Mucosa of stomach (tissue), 1 donor: Measurements from ENCODE around the gene GGCX.
"Not testable (repeated sequence)": the region's sequence is repeated elsewhere in the genome, so short reads cannot be mapped to it uniquely, and the experiment has no call there.

Experiments
- H3K27me3 ChIP-seq: one replicate; pipeline ENCODE4 v1.7.0; 2013; ENCODE audit warnings: mild to moderate bottlenecking, low read length; ENCODE audit not compliant: control insufficient read depth, insufficient read depth
- H3K36me3 ChIP-seq: one replicate; pipeline ENCODE4 v1.7.0; 2013; ENCODE audit warnings: low read length; ENCODE audit not compliant: control insufficient read depth, insufficient read depth
- H3K4me1 ChIP-seq: one replicate; pipeline ENCODE4 v1.7.0; 2013; ENCODE audit warnings: mild to moderate bottlenecking, low read length; ENCODE audit not compliant: control insufficient read depth, insufficient read depth
- H3K4me3 ChIP-seq: one replicate; pipeline ENCODE4 v1.7.0; 2013; ENCODE audit warnings: low read length
- H3K9ac ChIP-seq: one replicate; pipeline ENCODE4 v1.7.0; 2013; ENCODE audit warnings: mild to moderate bottlenecking, low read length, moderate library complexity
- H3K9me3 ChIP-seq: one replicate; pipeline ENCODE4 v1.7.0; 2013; ENCODE audit warnings: mild to moderate bottlenecking, low read length, moderate library complexity; ENCODE audit not compliant: control insufficient read depth
- donor health status: Pancreatic carcinoma.

Gene GGCX

GRCh38 chr2:85578243-85579180 lies 17.2 kb upstream of the GGCX start:
- H3K9ac ChIP-seq, result peak overlapping the region; percentile 99
- no peaks in the 10 kb centered on the region for H3K36me3 ChIP-seq
- H3K9me3 ChIP-seq, result no peaks in the 10 kb centered on the region
- no peaks in the 10 kb centered on the region for H3K27me3 ChIP-seq
- H3K4me3 ChIP-seq, result peak overlapping the region; percentile 85
- H3K4me1 ChIP-seq, result peaks cover 33% of the 10 kb centered on the region

DNA sequence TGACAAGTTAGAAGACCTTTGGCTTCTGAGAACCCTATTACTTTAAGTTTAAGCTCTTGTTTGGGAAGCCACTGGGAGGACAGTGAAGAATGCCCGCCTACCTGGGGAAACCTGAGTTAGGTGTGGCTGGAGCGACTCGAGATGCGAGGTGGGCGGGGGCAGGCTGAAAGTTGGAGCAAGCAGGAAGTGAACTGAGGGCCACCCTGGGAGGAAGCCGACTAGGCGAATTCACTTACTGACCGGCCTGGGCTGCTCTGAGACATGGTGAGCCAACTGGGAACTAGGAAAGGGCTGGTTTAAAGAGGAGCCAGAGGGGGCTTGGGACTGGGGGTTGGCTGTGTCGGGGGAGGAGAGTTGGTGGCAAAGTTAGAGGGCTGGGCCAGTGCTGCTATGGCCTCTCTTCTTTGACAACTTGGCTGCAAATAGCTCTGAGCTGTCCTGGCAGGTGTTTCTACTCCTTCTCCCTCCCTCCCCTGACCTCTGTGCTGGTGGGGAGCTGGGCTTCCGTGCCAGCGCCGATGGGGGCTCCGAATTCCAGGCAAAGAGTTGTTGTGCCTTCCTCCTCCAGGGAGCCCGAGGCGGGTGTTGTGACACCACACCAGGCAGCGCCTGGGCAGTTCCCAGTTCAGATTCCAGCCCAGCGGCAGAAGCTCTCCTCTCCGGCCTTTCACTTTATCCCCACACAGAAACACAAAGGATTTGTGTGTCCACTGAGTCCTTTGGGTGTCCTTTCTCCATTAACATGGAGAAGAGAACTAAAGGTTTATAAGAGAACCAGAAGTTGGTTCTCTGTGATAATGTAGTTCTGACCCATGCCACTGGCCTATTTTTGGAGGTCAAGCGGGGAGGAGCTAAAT lies 16.3 kb upstream of the GGCX start, which contains the start of gene VAMP8:
Gene VAMP8, plus strand, starts transcription at position 201 of the 857 bp plus-strand sequence. Its CDS starts 61 bp downstream, at position 262.
- H3K9ac ChIP-seq, result peak within 1 kb of the TSS; percentile 99
- no peaks in the 10 kb centered on the region for H3K9me3 ChIP-seq
- no peaks in the 10 kb centered on the region for H3K27me3 ChIP-seq
- H3K4me1 ChIP-seq, result peaks cover 33% of the 10 kb centered on the region
- H3K4me3 ChIP-seq, result peak within 1 kb of the TSS; percentile 85
- H3K36me3 ChIP-seq, result no peaks in the 10 kb centered on the region

GRCh38 chr2:85577063-85577385 lies 15.7 kb upstream of the GGCX start:
- Histone ChIP-seq H3K4me1 (peaks cover 33% of the 10 kb centered on the region), H3K4me3 (peak overlapping the region; percentile 85), H3K9me3 (no peaks in the 10 kb centered on the region)

DNA sequence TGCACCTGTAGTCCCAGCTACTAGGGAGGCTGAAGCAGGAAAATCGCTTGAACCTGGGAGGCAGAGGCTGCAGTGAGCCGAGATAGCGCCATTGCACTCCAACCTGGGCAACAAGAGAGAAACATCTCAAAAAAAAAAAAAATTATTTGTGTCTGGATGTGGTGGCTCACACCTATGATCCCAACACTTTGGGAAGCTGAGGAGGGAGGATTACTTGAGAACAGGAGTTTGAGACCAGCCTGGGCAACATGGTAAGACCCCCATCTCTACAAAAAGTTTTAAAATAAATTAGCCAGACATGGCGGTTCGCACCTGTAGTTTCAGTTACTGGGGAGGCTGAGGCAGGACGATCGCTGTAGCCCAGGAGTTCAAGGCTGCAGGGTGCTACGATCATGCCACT lies 14.4 kb upstream of the GGCX start:
- peaks cover 33% of the 10 kb centered on the region for H3K4me1 ChIP-seq
- no peaks in the 10 kb centered on the region for H3K9me3 ChIP-seq
- H3K9ac ChIP-seq, result no peak overlapping the region
- H3K27me3 ChIP-seq, result no peaks in the 10 kb centered on the region
- no peaks in the 10 kb centered on the region for H3K36me3 ChIP-seq
- no peak overlapping the region for H3K4me3 ChIP-seq

More at GRCh38 chr2:85577063-85577385, 15.7 kb upstream of the GGCX start:
- Histone ChIP-seq H3K36me3 (no peaks in the 10 kb centered on the region), H3K9ac (peak overlapping the region; percentile 99), H3K27me3 (no peaks in the 10 kb centered on the region)

DNA sequence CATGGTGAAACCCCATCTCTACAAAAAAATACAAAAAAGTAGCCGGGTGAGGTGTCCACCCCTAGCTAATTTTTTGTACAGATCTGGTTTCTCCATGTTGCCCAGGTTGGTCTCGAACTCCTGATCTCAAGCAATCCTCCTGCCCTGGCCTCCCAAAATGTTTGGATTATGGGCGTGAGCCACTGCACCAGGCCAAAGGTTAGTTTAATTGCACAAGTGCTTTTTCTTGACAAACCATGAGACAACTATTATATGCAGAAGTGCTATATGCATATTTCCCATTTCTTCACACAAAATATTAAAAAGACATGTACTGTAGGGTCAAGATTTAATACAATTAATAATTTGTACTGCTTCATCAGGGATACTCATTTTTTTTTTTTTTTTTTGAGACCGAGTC lies 5.0 kb upstream of the GGCX start:
- Histone ChIP-seq H3K36me3 (no peaks in the 10 kb centered on the region), H3K4me1 (no peaks in the 10 kb centered on the region), H3K27me3 (no peaks in the 10 kb centered on the region), H3K9me3 (no peaks in the 10 kb centered on the region), H3K9ac (no peak overlapping the region), H3K4me3 (no peak overlapping the region)

DNA sequence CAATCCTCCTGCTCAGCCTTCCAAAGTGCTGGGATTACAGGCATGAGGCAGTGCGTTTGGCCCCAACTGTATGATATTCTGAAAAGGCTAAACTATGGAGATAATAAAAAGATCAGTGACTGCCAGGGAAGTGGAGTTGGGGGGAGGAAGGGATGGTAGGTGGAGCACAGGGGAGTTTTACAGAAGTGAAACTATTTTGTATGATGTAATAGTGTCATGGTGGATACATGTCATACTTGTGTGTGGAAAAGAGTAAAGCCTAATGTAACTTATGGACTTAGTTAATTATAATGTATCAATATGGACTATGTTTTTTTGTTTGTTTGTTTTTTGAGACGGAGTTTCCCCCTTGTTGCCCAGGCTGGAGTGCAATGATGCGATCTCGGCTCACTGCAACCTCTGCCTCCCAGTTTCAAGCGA lies 2.9 kb upstream of the GGCX start:
- H3K4me1 ChIP-seq, result peaks cover 8% of the 10 kb centered on the region
- H3K36me3 ChIP-seq, result no peaks in the 10 kb centered on the region
- H3K9me3 ChIP-seq, result no peaks in the 10 kb centered on the region
- H3K27me3 ChIP-seq, result no peaks in the 10 kb centered on the region
- no peak overlapping the region for H3K4me3 ChIP-seq
- H3K9ac ChIP-seq, result no peak overlapping the region

GRCh38 chr2:85560812-85561279 lies 447 bp downstream of the GGCX start:
- H3K4me1 ChIP-seq, result peaks cover 8% of the 10 kb centered on the region
- H3K4me3 ChIP-seq, result peak overlapping the region; percentile 99
- H3K36me3 ChIP-seq, result peaks cover 8% of the 10 kb centered on the region
- no peaks in the 10 kb centered on the region for H3K9me3 ChIP-seq
- peak overlapping the region; percentile 91 for H3K9ac ChIP-seq
- no peaks in the 10 kb centered on the region for H3K27me3 ChIP-seq

DNA sequence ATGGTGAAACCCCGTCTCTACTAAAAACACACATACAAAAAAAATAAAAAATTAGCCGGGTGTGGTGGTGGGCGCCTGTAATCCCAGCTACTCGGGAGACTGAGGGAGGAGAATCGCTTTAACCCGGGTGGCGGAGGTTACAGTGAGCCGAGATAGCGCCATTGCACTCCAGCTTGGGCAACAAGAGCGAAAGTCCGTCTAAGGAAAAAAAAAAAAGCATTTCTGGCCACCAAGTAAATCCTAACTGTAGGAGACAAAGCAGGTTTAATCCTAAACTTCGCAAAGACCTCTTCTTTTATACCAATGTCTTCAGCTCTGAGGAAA lies 928 bp downstream of the GGCX start:
- Histone ChIP-seq H3K9ac (peak overlapping the region; percentile 91), H3K4me3 (peak overlapping the region; percentile 99)
- not testable (repeated sequence) for H3K9me3 ChIP-seq, H3K27me3 ChIP-seq, H3K4me1 ChIP-seq, H3K36me3 ChIP-seq

DNA sequence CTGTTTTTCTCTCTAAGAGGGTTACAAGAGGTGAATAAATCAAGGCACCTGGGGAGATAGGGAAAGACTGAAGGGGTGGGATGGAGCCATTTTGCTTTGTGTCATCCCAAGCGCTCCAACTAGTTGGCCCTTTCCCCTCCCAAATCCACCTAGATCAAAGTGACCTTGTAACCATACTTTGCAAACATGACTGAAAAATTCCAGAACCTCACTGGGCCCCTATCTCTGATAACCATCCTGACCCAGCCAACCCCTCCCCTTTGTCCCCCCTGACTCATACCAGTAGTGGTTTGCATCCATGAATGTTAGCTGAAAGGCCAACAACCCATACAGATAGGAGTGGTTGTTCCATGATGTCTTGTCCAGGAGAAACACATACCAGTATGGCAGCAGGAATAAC lies 3.1 kb downstream of the GGCX start:
- H3K36me3 ChIP-seq, result peaks cover 12% of the 10 kb centered on the region

DNA sequence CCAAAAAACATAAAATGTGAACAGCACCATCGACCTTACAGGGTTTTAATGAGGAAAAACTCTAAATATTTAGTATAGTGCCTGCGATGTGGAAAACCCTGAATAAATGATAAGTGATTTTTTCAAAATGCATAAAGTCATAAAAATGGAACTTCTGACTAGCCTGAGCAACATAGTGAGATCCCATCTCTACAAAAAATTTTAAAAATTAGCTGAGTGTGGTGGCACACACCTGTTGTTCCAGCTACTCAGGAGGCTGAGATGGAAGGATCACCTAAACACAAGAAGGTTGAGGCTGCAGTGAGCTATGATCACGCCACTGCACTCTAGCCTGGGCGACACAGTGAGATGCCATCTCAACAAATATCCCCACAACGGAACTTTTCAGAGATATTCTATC lies 4.2 kb downstream of the GGCX start:
- Histone ChIP-seq H3K4me3 (no peak overlapping the region), H3K4me1 (peaks cover 13% of the 10 kb centered on the region), H3K9me3 (no peaks in the 10 kb centered on the region), H3K9ac (no peak overlapping the region), H3K27me3 (no peaks in the 10 kb centered on the region), H3K36me3 (peaks cover 18% of the 10 kb centered on the region)

More for the DNA sequence above, 3.1 kb downstream of the GGCX start:
- Histone ChIP-seq H3K9ac (no peak overlapping the region), H3K27me3 (no peaks in the 10 kb centered on the region), H3K9me3 (no peaks in the 10 kb centered on the region), H3K4me3 (no peak overlapping the region), H3K4me1 (peaks cover 8% of the 10 kb centered on the region)

GRCh38 chr2:85554980-85555612 lies 6.2 kb downstream of the GGCX start:
- no peak overlapping the region for H3K9ac ChIP-seq
- H3K4me3 ChIP-seq, result no peak overlapping the region
- H3K9me3 ChIP-seq, result no peaks in the 10 kb centered on the region
- peaks cover 18% of the 10 kb centered on the region for H3K36me3 ChIP-seq
- peaks cover 14% of the 10 kb centered on the region for H3K4me1 ChIP-seq
- H3K27me3 ChIP-seq, result no peaks in the 10 kb centered on the region
